ENCODE data around the gene SLC39A10.
"Not testable (repeated sequence)": the region's sequence is repeated elsewhere in the genome, so short reads cannot be mapped to it uniquely, and the experiment has no call there.

Gene SLC39A10

GRCh38 chr2:195642679-195643068 lies 14.4 kb upstream of the SLC39A10 start:
- in situ Hi-C loops (cut with HindIII; ENCODE audit: low sequenced_read_pairs) = no loop called here
- no peak for TF ChIP-seq CTCF (IDR thresholded peaks at IDR 0.05; ENCODE audit: low read depth, low read length)

GRCh38 chr2:195644708-195645107 lies 12.3 kb upstream of the SLC39A10 start:
- H3K4me3 ChIP-seq (ENCODE audit: low read depth, low read length); in situ Hi-C loops (cut with HindIII; ENCODE audit: low sequenced_read_pairs); DNase-seq (ENCODE audit: low read depth, low spot score): not testable (repeated sequence)

More at GRCh38 chr2:195642679-195643068, 14.4 kb upstream of the SLC39A10 start:
- DNase-seq (ENCODE audit: low read depth, low spot score) = no peak
- no peak overlapping the region for H3K4me3 ChIP-seq (ENCODE audit: low read depth, low read length)

- in situ Hi-C loops (cut with HindIII; ENCODE audit: low sequenced_read_pairs) = no loop called here
- DNase-seq (ENCODE audit: low read depth, low spot score) = no peak
- no peak for TF ChIP-seq CTCF (IDR thresholded peaks at IDR 0.05; ENCODE audit: low read depth, low read length)
Observed at GRCh38 chr2:195645413-195645812, 11.6 kb upstream of the SLC39A10 start.

GRCh38 chr2:195646424-195646823 lies 10.6 kb upstream of the SLC39A10 start:
- no peak for DNase-seq (ENCODE audit: low read depth, low spot score)
- in situ Hi-C loops (cut with HindIII; ENCODE audit: low sequenced_read_pairs) = no loop called here
- H3K4me3 ChIP-seq (ENCODE audit: low read depth, low read length) = no peak overlapping the region
- TF ChIP-seq CTCF (IDR thresholded peaks at IDR 0.05; ENCODE audit: low read depth, low read length) = no peak

More at GRCh38 chr2:195645413-195645812, 11.6 kb upstream of the SLC39A10 start:
- no peak overlapping the region for H3K4me3 ChIP-seq (ENCODE audit: low read depth, low read length)

GRCh38 chr2:195647302-195647701 lies 9.7 kb upstream of the SLC39A10 start:
- TF ChIP-seq CTCF (IDR thresholded peaks at IDR 0.05; ENCODE audit: low read depth, low read length) = no peak
- no peak overlapping the region for H3K4me3 ChIP-seq (ENCODE audit: low read depth, low read length)
- no peak for DNase-seq (ENCODE audit: low read depth, low spot score)
- in situ Hi-C loops (cut with HindIII; ENCODE audit: low sequenced_read_pairs) = no loop called here

- DNase-seq (ENCODE audit: low read depth, low spot score); H3K4me3 ChIP-seq (ENCODE audit: low read depth, low read length): not testable (repeated sequence)
Observed at GRCh38 chr2:195648370-195648769, 8.7 kb upstream of the SLC39A10 start.

GRCh38 chr2:195648787-195649186 lies 8.2 kb upstream of the SLC39A10 start:
- no peak for TF ChIP-seq CTCF (IDR thresholded peaks at IDR 0.05; ENCODE audit: low read depth, low read length)
- in situ Hi-C loops (cut with HindIII; ENCODE audit: low sequenced_read_pairs) = no loop called here
- no peak for DNase-seq (ENCODE audit: low read depth, low spot score)
- H3K4me3 ChIP-seq (ENCODE audit: low read depth, low read length) = no peak overlapping the region

More at GRCh38 chr2:195648370-195648769, 8.7 kb upstream of the SLC39A10 start:
- in situ Hi-C loops (cut with HindIII; ENCODE audit: low sequenced_read_pairs) = not testable (repeated sequence)

- no peak overlapping the region for H3K4me3 ChIP-seq (ENCODE audit: low read depth, low read length)
- in situ Hi-C loops (cut with HindIII; ENCODE audit: low sequenced_read_pairs) = no loop called here
- no peak for DNase-seq (ENCODE audit: low read depth, low spot score)
- no peak for TF ChIP-seq CTCF (IDR thresholded peaks at IDR 0.05; ENCODE audit: low read depth, low read length)
Observed at GRCh38 chr2:195649629-195650190, 7.3 kb upstream of the SLC39A10 start.

All from astrocyte of the spinal cord (primary cell).